Endothelial cell of umbilical vein (primary cell): Measurements from ENCODE around the gene MCTP1. TPM values are rescaled to one million over a fixed set of nuclear protein-coding genes. Genes with fewer than 3 reads are reported as not detected.

Experiments used
- BruUV-seq: library from RNA; stranded (reverse); fragments of 400-500 nt; replicated peaks from 2 replicates; lab custom pipeline; 2021; lab: Mats Ljungman, UMichigan
- CTCF ChIA-PET: fragments of 300-600, 350-600 bp; sonication (Branson Sonifier 250); formaldehyde crosslinking; loops from one replicate; lab custom pipeline; 2021; ENCODE audit warnings: antibody characterized with exemption, inconsistent platforms; lab: Charles Lee
- POLR2A ChIA-PET: fragments of 300-600, 350-600 bp; sonication (Branson Sonifier 250); formaldehyde crosslinking; loops from one replicate; lab custom pipeline; 2021; ENCODE audit warnings: antibody characterized with exemption, inconsistent platforms; lab: Charles Lee
- DNase-seq: peaks from one replicate; pipeline ENCODE4 v3.0.0-alpha.2; 2011; ENCODE audit warnings: low read depth, low spot score
- FAIRE-seq: peaks from 2 replicates; lab custom pipeline; 2011; peaks lifted over from hg19 to GRCh38; lab: Jason Lieb, UNC
- H2AFZ ChIP-seq: 2 replicates; pipeline ENCODE4 v1.6.0; 2012; ENCODE audit warnings: low read depth, low read length, control low read depth, inconsistent platforms
- H3K27ac ChIP-seq: 2 replicates; pipeline ENCODE4 v1.5.1; 2011; ENCODE audit warnings: low read depth, mild to moderate bottlenecking, control low read depth, low read length, moderate library complexity; ENCODE audit not compliant: insufficient read depth
- H3K27me3 ChIP-seq, 2 experiments: 2 replicates each; pipeline versions ENCODE4 v1.6.0 to v1.6.1; 2011; ENCODE audit warnings: low read length in 2 of 2, mixed read lengths in 1 of 2; ENCODE audit not compliant: control insufficient read depth in 2 of 2, insufficient read depth in 2 of 2
- H3K36me3 ChIP-seq, 2 experiments: 2 replicates in 1 of 2; 3 replicates in 1 of 2; pipeline ENCODE4 v1.5.1; 2011; ENCODE audit warnings: low read length in 2 of 2, mild to moderate bottlenecking in 1 of 2, moderate library complexity in 1 of 2; ENCODE audit not compliant: control insufficient read depth in 2 of 2, insufficient read depth in 2 of 2; ENCODE audit errors: extremely low read depth in 1 of 2
- H3K4me1 ChIP-seq: 3 replicates; pipeline ENCODE4 v1.5.1; 2011; ENCODE audit warnings: mild to moderate bottlenecking, low read length; ENCODE audit not compliant: control insufficient read depth, insufficient read depth; ENCODE audit errors: extremely low read depth
- H3K4me2 ChIP-seq: 2 replicates; pipeline ENCODE4 v1.6.1; 2011; ENCODE audit warnings: low read length, control low read depth, mixed read lengths; ENCODE audit not compliant: insufficient read depth
- H3K4me3 ChIP-seq, 3 experiments: fragments of 200-600 bp in 1 of 3; sonication (generic), shearing (Covaris generic) in 1 of 3; replicated peaks in 1 of 3; 2 replicates each; pipeline ENCODE4 v1.5.1; 2011 to 2016; ENCODE audit warnings: control low read depth in 3 of 3, low read length in 3 of 3, mild to moderate bottlenecking in 2 of 3, inconsistent platforms in 1 of 3, low read depth in 1 of 3, moderate library complexity in 1 of 3; ENCODE audit not compliant: insufficient read depth in 1 of 3
- H3K79me2 ChIP-seq: 2 replicates; pipeline ENCODE4 v1.6.0; 2012; ENCODE audit warnings: low read length, inconsistent platforms; ENCODE audit not compliant: control insufficient read depth, insufficient read depth
- H3K9ac ChIP-seq: replicated peaks from 2 replicates; pipeline ENCODE3; 2011; ENCODE audit warnings: low read length, control low read depth; ENCODE audit not compliant: insufficient read depth; ENCODE audit errors: extremely low read depth
- H3K9me1 ChIP-seq: replicated peaks from 3 replicates; pipeline ENCODE4 v1.6.0; 2011; ENCODE audit warnings: mild to moderate bottlenecking, low read length; ENCODE audit not compliant: control insufficient read depth, insufficient read depth; ENCODE audit errors: extremely low read depth
- H3K9me3 ChIP-seq: replicated peaks from 2 replicates; pipeline ENCODE4 v1.5.1; 2012; ENCODE audit warnings: low read length, inconsistent platforms; ENCODE audit not compliant: control insufficient read depth, insufficient read depth
- H4K20me1 ChIP-seq: replicated peaks from 2 replicates; pipeline ENCODE3; 2011; ENCODE audit warnings: mild to moderate bottlenecking, low read length; ENCODE audit not compliant: control insufficient read depth, insufficient read depth; ENCODE audit errors: extremely low read depth
- EZH2 ChIP-seq: IDR thresholded peaks from 2 replicates; pipeline ENCODE4 v1.6.1; 2012; ENCODE audit warnings: borderline replicate concordance, low read depth, mild to moderate bottlenecking, moderate library complexity, low read length, inconsistent platforms; ENCODE audit not compliant: severe bottlenecking
- FOS ChIP-seq: IDR thresholded peaks from 2 replicates; pipeline ENCODE4 v1.6.1; 2011; ENCODE audit warnings: mild to moderate bottlenecking, low read length, moderate library complexity, borderline replicate concordance; ENCODE audit not compliant: insufficient read depth
- GATA2 ChIP-seq: IDR thresholded peaks from 2 replicates; pipeline ENCODE4 v1.7.0; 2011; ENCODE audit warnings: low read depth, mild to moderate bottlenecking, moderate library complexity, mixed read lengths, low read length; ENCODE audit not compliant: insufficient read length, insufficient read depth
- JUN ChIP-seq: IDR thresholded peaks from 2 replicates; pipeline ENCODE4 v1.6.1; 2011; ENCODE audit warnings: borderline replicate concordance, low read depth; ENCODE audit not compliant: insufficient read length, insufficient read depth
- MAX ChIP-seq: IDR thresholded peaks from 2 replicates; pipeline ENCODE4 v1.6.1; 2011; ENCODE audit not compliant: insufficient read depth, insufficient read length
- MYC ChIP-seq: IDR thresholded peaks from one replicate; pipeline ENCODE4 v1.6.1; 2011; ENCODE audit warnings: mild to moderate bottlenecking, low read depth, low read length
- POLR2A ChIP-seq: IDR thresholded peaks from 2 replicates; pipeline ENCODE4 v1.6.1; 2012; ENCODE audit warnings: low read depth, mild to moderate bottlenecking, control low read depth, low read length
- POLR2AphosphoS5 ChIP-seq: IDR thresholded peaks from 2 replicates; pipeline ENCODE4 v1.6.1; 2012; ENCODE audit warnings: low read depth, mild to moderate bottlenecking, control low read depth, low read length, moderate library complexity; ENCODE audit not compliant: insufficient read depth
- dilution Hi-C: fragments of 300-500 bp; cut with MboI; formaldehyde crosslinking; loops from one replicate; pipeline ENCODE4 v1.15.0; 2019; ENCODE audit warnings: low sequenced_read_pairs; ENCODE audit not compliant: extremely low pct_ligation_motif_present
- intact Hi-C: fragments of 100-400 bp; cut with micrococcal nuclease; formaldehyde crosslinking; loops from one replicate; pipeline ENCODE4 v1.10.0; 2022
- polyA plus RNA-seq, 4 experiments: library from polyadenylated mRNA; depleted of rRNA in 3 of 4; stranded (reverse) in 3 of 4; unstranded in 1 of 4; fragments of >200 nt; gene quantifications; 2 replicates each; pipeline versions ENCODE4 v1.2.1 to v1.2.3, GENCODE V29; 2011 to 2012; ENCODE audit warnings: missing spikeins in 1 of 4
- total RNA-seq: library from RNA; stranded (reverse); gene quantifications from 2 replicates; pipeline ENCODE4 v1.2.3, GENCODE V29; 2021
- TF ChIP-seq, protein P1 (sequence below), 2 donors: IDR thresholded peaks; 1 replicate in 1 of 2; 2 replicates in 1 of 2; pipeline ENCODE4 v1.5.1; 2011; ENCODE audit warnings: low read length in 2 of 2, mild to moderate bottlenecking in 2 of 2, moderate library complexity in 2 of 2, control low read depth in 1 of 2, inconsistent platforms in 1 of 2, low read depth in 1 of 2; ENCODE audit not compliant: insufficient read depth in 1 of 2; ENCODE audit errors: extremely low read depth in 1 of 2

MCTP1 gene
- total and polyA plus RNA-seq, 2 donors (not counting 3 experiments of a cell fraction or from before 2014, with no cell fraction given) = 79.3 to 203 TPM

DNA sequence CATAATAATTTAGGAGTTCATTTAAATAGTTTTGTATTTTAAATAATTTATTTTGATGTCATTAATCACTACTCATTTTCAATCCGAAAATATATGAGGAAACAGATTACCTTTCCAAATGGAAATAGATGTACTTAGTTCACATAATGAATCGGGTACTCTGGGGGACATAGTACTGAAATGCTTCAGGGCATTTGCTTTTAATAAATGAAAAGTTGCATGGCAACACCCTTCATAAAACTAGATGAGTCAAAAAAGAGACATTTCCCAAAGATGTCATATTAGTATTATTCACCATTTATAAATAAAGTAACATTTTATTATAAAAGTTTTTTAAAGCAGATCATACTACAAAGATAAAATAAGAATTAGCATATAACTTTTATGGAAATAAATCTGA, 177.8 kb downstream of the MCTP1 start:
- TF ChIP-seq, protein P1, sequence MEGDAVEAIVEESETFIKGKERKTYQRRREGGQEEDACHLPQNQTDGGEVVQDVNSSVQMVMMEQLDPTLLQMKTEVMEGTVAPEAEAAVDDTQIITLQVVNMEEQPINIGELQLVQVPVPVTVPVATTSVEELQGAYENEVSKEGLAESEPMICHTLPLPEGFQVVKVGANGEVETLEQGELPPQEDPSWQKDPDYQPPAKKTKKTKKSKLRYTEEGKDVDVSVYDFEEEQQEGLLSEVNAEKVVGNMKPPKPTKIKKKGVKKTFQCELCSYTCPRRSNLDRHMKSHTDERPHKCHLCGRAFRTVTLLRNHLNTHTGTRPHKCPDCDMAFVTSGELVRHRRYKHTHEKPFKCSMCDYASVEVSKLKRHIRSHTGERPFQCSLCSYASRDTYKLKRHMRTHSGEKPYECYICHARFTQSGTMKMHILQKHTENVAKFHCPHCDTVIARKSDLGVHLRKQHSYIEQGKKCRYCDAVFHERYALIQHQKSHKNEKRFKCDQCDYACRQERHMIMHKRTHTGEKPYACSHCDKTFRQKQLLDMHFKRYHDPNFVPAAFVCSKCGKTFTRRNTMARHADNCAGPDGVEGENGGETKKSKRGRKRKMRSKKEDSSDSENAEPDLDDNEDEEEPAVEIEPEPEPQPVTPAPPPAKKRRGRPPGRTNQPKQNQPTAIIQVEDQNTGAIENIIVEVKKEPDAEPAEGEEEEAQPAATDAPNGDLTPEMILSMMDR (IDR thresholded peaks at IDR 0.05; ENCODE audit: extremely low read depth in 1 of 2, insufficient read depth in 1 of 2, low read depth in 1 of 2, low read length in 2 of 2) = no peak
- TF ChIP-seq FOS (no peak), GATA2 (no peak), MAX (no peak), MYC (no peak), EZH2 (no peak), POLR2A (no peak), JUN (no peak), POLR2AphosphoS5 (no peak)
- Histone ChIP-seq H3K4me1 (peaks cover 7% of the 10 kb centered on the region), H3K9me1 (no peaks in the 10 kb centered on the region), H3K27ac (no peak overlapping the region), H3K36me3 (no peaks in the 10 kb centered on the region), H3K4me2 (no peak overlapping the region), H2AFZ (no peak overlapping the region), H3K79me2 (no peaks in the 10 kb centered on the region), H4K20me1 (no peaks in the 10 kb centered on the region), H3K4me3 (no peak overlapping the region), H3K9ac (no peak overlapping the region), H3K9me3 (no peaks in the 10 kb centered on the region), H3K27me3 (no peaks in the 10 kb centered on the region)
- no TSS peak for BruUV-seq
- intact Hi-C loops = no loop called here
- FAIRE-seq (no peak), DNase-seq (no peak)
- dilution Hi-C loops = no loop called here
- ChIA-PET CTCF (interaction anchor here (0.6 to 1.7 kb wide), 3 partner anchors 11 to 47 kb away, joined by 3 read pairs; no protein-coding TSS in a partner anchor), POLR2A (no interaction called here)
